ENCODE results near the gene BCAS3. TPM values are rescaled to one million over a fixed set of nuclear protein-coding genes. Genes with fewer than 3 reads are reported as not detected.

The BCAS3 gene
- total RNA-seq, 2 experiments from 2014 or later, result 20.1 to 31.8 TPM

DNA sequence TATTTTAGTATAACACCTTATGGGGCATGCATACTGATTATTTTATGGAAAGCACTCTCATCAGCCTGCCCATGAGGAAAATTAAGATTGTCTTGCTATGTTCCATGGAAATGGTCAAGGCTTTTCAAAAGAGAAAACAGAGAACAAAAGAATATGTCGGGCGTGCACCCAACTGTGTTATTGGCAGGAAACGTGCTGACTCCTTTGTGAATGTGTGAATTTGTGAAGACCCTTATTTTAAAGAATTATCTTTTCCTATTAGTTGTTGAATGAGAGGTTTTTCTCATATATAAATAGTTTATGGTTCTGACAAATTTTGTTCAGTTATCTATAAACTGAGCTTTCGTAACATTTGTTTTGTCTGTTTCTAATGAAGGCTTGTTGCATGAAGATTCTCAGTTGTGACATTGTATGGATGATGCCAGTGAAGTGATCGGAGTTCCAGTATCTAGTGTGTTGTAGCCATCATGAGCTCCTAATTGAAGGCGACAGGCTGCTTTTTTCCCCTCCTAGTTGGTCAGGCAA is 180.0 kb downstream of the BCAS3 start:
- no peaks in the 10 kb centered on the region for H3K27me3 Mint-ChIP-seq
- Histone ChIP-seq H3K27me3 (ENCODE audit: control insufficient read depth in 1 of 2, insufficient read depth in 2 of 2, low read length in 2 of 2) (no peaks in the 10 kb centered on the region), H3K9me3 (ENCODE audit: control insufficient read depth in 1 of 2, insufficient read depth in 1 of 2, low read length in 2 of 2) (no peaks in the 10 kb centered on the region), H3K4me3 (ENCODE audit: low read length) (no peak overlapping the region), H3K36me3 (ENCODE audit: insufficient read depth, low read length) (no peaks in the 10 kb centered on the region), H3K4me1 (ENCODE audit: insufficient read depth, low read length) (no peaks in the 10 kb centered on the region), H3K27ac (ENCODE audit: low read depth in 1 of 2, low read length in 2 of 2) (no peak overlapping the region)
- no peak overlapping the region for H3K4me3 Mint-ChIP-seq
- TF ChIP-seq, protein P1, sequence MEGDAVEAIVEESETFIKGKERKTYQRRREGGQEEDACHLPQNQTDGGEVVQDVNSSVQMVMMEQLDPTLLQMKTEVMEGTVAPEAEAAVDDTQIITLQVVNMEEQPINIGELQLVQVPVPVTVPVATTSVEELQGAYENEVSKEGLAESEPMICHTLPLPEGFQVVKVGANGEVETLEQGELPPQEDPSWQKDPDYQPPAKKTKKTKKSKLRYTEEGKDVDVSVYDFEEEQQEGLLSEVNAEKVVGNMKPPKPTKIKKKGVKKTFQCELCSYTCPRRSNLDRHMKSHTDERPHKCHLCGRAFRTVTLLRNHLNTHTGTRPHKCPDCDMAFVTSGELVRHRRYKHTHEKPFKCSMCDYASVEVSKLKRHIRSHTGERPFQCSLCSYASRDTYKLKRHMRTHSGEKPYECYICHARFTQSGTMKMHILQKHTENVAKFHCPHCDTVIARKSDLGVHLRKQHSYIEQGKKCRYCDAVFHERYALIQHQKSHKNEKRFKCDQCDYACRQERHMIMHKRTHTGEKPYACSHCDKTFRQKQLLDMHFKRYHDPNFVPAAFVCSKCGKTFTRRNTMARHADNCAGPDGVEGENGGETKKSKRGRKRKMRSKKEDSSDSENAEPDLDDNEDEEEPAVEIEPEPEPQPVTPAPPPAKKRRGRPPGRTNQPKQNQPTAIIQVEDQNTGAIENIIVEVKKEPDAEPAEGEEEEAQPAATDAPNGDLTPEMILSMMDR (IDR thresholded peaks at IDR 0.05), result no peak
- POLR2A ChIA-PET, result no interaction called here
- peaks cover 5% of the 10 kb centered on the region for H3K36me3 Mint-ChIP-seq (ENCODE audit: low read depth)
- intact Hi-C loops (cut with DNase I, micrococcal nuclease), result no loop called here
- no peaks in the 10 kb centered on the region for H3K4me1 Mint-ChIP-seq (ENCODE audit: low read depth)
- ATAC-seq (ENCODE audit: poor library complexity) (no peak), DNase-seq (no peak)
- CTCF ChIA-PET, result no interaction called here
- H3K27ac Mint-ChIP-seq, result no peak overlapping the region
- H3K9me3 Mint-ChIP-seq, result peaks cover 3% of the 10 kb centered on the region

DNA sequence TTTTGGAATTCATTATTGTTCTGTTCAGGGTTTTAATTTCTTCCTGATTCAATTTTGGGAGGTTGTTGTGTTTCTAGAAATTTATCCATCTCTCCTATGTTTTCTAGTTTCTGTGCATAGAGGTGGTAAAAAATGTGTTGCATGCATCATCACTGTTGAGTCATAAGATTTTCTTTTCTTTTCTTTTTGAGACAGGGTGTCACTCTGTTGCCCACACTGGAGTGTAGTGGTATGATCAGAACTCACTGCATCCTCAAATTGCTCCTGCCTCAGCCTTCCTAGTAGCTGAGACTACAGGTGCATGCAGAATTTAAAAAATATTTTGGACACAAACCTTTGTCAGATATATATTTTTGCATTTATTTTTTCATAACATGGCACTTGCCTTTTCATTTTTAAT is 184.8 kb downstream of the BCAS3 start:
- Mint-ChIP-seq H3K4me3 (no peak overlapping the region), H3K27me3 (no peaks in the 10 kb centered on the region), H3K36me3 (ENCODE audit: low read depth) (no peaks in the 10 kb centered on the region), H3K9me3 (no peaks in the 10 kb centered on the region), H3K27ac (no peak overlapping the region), H3K4me1 (ENCODE audit: low read depth) (peaks cover 23% of the 10 kb centered on the region)
- ATAC-seq (ENCODE audit: poor library complexity) (no peak), DNase-seq (no peak)
- Histone ChIP-seq H3K27me3 (ENCODE audit: control insufficient read depth in 1 of 2, insufficient read depth in 2 of 2, low read length in 2 of 2) (no peaks in the 10 kb centered on the region), H3K27ac (ENCODE audit: low read depth in 1 of 2, low read length in 2 of 2) (no peak overlapping the region), H3K36me3 (ENCODE audit: insufficient read depth, low read length) (no peaks in the 10 kb centered on the region), H3K9me3 (ENCODE audit: control insufficient read depth in 1 of 2, insufficient read depth in 1 of 2, low read length in 2 of 2) (no peaks in the 10 kb centered on the region), H3K4me1 (ENCODE audit: insufficient read depth, low read length) (no peaks in the 10 kb centered on the region), H3K4me3 (ENCODE audit: low read length) (no peak overlapping the region)
- intact Hi-C loops (cut with DNase I, micrococcal nuclease), result no loop called here
- ChIA-PET POLR2A (no interaction called here), CTCF (interaction anchor here (0.9 kb wide), 1 partner anchor 9 kb away, joined by 3 read pairs; no protein-coding TSS in a partner anchor)
- TF ChIP-seq, protein P1 (IDR thresholded peaks at IDR 0.05), result no peak

DNA sequence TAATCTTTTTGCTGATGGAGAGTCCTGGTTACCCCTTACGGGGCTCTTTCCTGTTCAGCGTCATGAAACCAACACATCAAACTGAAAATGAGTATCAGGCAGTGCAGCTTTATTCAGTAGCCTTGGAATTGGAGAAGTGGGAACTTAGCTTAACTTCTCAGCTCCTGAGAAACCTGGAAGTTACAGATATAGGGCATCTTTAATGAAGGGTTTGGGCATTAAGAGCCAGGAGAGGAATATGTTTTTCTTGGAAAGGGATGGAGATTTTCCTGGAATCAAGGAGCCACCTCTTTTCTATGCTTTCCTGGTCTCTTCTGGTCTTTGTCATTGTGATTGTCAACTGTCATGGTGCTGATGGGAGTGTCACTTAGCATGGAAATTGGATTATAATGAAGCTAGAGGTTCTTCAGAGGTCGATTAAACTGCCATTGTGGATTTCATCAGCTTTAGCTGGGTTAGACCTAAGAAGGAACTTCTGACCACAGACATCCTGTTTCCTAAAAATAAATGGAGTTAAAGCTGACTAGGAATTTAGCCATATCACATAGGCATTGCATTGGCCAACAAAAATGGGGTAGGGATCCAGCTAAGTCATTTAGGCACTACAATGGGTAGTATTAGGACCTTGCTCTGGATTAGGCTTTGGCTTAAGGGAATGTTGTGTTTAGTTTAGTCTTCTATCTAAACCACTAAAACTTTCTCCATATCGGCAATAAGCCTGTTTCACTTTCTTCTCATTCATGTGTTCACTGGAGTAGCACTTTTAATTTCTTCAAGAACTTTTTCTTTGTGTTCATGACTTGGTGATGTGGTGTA is 186.4 kb downstream of the BCAS3 start:
- ATAC-seq (ENCODE audit: poor library complexity), result no peak
- H3K27ac Mint-ChIP-seq, result no peak overlapping the region
- POLR2A ChIA-PET, result no interaction called here

More for the DNA sequence above, 186.4 kb downstream of the BCAS3 start:
- Histone ChIP-seq H3K4me3 (ENCODE audit: low read length) (no peak overlapping the region), H3K9me3 (ENCODE audit: control insufficient read depth in 1 of 2, insufficient read depth in 1 of 2, low read length in 2 of 2) (no peaks in the 10 kb centered on the region), H3K36me3 (ENCODE audit: insufficient read depth, low read length) (no peaks in the 10 kb centered on the region), H3K27me3 (ENCODE audit: control insufficient read depth in 1 of 2, insufficient read depth in 2 of 2, low read length in 2 of 2) (no peaks in the 10 kb centered on the region), H3K27ac (ENCODE audit: low read depth in 1 of 2, low read length in 2 of 2) (no peak overlapping the region), H3K4me1 (ENCODE audit: insufficient read depth, low read length) (no peaks in the 10 kb centered on the region)
- TF ChIP-seq, protein P1 (IDR thresholded peaks at IDR 0.05), result no peak
- Mint-ChIP-seq H3K4me3 (no peak overlapping the region), H3K36me3 (ENCODE audit: low read depth) (peaks cover 9% of the 10 kb centered on the region), H3K4me1 (ENCODE audit: low read depth) (peaks cover 23% of the 10 kb centered on the region), H3K27me3 (no peaks in the 10 kb centered on the region), H3K9me3 (no peaks in the 10 kb centered on the region)
- intact Hi-C loops (cut with DNase I, micrococcal nuclease), result no loop called here
- DNase-seq, result no peak
- CTCF ChIA-PET, result interaction anchor here (1.5 kb wide), 1 partner anchor 16 kb away, joined by 3 read pairs; no protein-coding TSS in a partner anchor
